BE2C (cell line): ENCODE data around the gene IQCH.
A peak's percentile ranks its signal among the peaks of the same experiment; 100 is the strongest.

Experiments
- DNase-seq: peaks from one replicate; pipeline ENCODE4 v3.0.0-alpha.2; 2020
- H3K27me3 ChIP-seq: fragments of 250-450 bp; sonication (Bioruptor Pico); 2 replicates; pipeline ENCODE4 v1.5.1; 2020; ENCODE audit warnings: mild to moderate bottlenecking
- H3K36me3 ChIP-seq: fragments of 250-450 bp; sonication (Bioruptor Pico); 2 replicates; pipeline ENCODE4 v1.5.1; 2020; ENCODE audit warnings: mild to moderate bottlenecking
- H3K4me1 ChIP-seq: fragments of 250-450 bp; sonication (Bioruptor Pico); 2 replicates; pipeline ENCODE4 v1.5.1; 2020
- H3K4me3 ChIP-seq: 2 replicates; pipeline ENCODE4 v1.5.1; 2011; ENCODE audit warnings: low read depth, low read length
- H3K9me3 ChIP-seq: fragments of 250-450 bp; sonication (Bioruptor Pico); 2 replicates; pipeline ENCODE4 v1.5.1; 2020
- TF ChIP-seq, protein P1 (sequence below): IDR thresholded peaks from 2 replicates; pipeline ENCODE4 v1.5.1; 2012; ENCODE audit warnings: mild to moderate bottlenecking, low read depth, low read length

The IQCH gene

GRCh38 chr15:67542420-67543347, 288.1 kb downstream of the IQCH start, which contains the start of gene MAP2K5:
Gene MAP2K5 (plus strand): TSS chr15:67542703. CDS start chr15:67543336, 633 bp downstream.
- Histone ChIP-seq H3K4me1 (no peaks in the 10 kb centered on the region), H3K4me3 (peak within 1 kb of the TSS; percentile 99), H3K9me3 (no peaks in the 10 kb centered on the region), H3K27me3 (no peaks in the 10 kb centered on the region), H3K36me3 (no peaks in the 10 kb centered on the region; the same call in 1 of the 2 replicates)
- TF ChIP-seq, protein P1, sequence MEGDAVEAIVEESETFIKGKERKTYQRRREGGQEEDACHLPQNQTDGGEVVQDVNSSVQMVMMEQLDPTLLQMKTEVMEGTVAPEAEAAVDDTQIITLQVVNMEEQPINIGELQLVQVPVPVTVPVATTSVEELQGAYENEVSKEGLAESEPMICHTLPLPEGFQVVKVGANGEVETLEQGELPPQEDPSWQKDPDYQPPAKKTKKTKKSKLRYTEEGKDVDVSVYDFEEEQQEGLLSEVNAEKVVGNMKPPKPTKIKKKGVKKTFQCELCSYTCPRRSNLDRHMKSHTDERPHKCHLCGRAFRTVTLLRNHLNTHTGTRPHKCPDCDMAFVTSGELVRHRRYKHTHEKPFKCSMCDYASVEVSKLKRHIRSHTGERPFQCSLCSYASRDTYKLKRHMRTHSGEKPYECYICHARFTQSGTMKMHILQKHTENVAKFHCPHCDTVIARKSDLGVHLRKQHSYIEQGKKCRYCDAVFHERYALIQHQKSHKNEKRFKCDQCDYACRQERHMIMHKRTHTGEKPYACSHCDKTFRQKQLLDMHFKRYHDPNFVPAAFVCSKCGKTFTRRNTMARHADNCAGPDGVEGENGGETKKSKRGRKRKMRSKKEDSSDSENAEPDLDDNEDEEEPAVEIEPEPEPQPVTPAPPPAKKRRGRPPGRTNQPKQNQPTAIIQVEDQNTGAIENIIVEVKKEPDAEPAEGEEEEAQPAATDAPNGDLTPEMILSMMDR = no peak
- DNase-seq = peak; percentile 87

GRCh38 chr15:67543348-67543718, 288.7 kb downstream of the IQCH start:
- TF ChIP-seq, protein P1 = no peak
- Histone ChIP-seq H3K4me1 (no peaks in the 10 kb centered on the region), H3K27me3 (no peaks in the 10 kb centered on the region), H3K9me3 (no peaks in the 10 kb centered on the region), H3K4me3 (peak overlapping the region; percentile 99), H3K36me3 (no peaks in the 10 kb centered on the region; the same call in 1 of the 2 replicates)
- DNase-seq = no peak

GRCh38 chr15:67544475-67544874, 289.9 kb downstream of the IQCH start:
- H3K9me3 ChIP-seq = no peaks in the 10 kb centered on the region
- no peaks in the 10 kb centered on the region for H3K27me3 ChIP-seq
- DNase-seq = no peak
- H3K4me1 ChIP-seq = no peaks in the 10 kb centered on the region
- no peaks in the 10 kb centered on the region; the same call in 1 of the 2 replicates for H3K36me3 ChIP-seq
- H3K4me3 ChIP-seq = no peak overlapping the region
- TF ChIP-seq, protein P1 = no peak

GRCh38 chr15:67545864-67546263, 291.3 kb downstream of the IQCH start:
- peaks cover under 1% of the 10 kb centered on the region for H3K36me3 ChIP-seq
- TF ChIP-seq, protein P1 = no peak
- H3K4me1 ChIP-seq = no peaks in the 10 kb centered on the region
- DNase-seq = no peak
- no peak overlapping the region for H3K4me3 ChIP-seq
- H3K27me3 ChIP-seq = no peaks in the 10 kb centered on the region
- H3K9me3 ChIP-seq = no peaks in the 10 kb centered on the region

DNA sequence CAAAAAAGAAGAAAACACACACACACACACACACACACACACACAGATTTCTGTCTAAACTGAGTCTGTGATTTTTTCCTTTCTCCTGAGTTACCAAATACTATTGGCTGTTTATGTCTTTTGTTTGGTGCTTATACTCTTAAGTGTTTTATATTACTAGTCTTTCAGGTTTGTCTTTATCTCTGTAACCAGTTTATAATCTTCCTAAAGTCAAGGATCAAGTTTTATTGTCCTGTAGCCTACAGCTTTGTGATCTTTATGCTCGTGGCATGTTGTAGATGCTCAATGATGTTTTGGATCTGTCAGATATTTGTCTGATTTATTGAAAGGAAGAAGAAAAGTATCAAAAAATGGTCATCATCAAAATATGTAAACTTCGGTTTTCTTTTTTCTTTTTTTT, 292.5 kb downstream of the IQCH start:
- no peak for DNase-seq
- no peak overlapping the region for H3K4me3 ChIP-seq
- H3K27me3 ChIP-seq = no peaks in the 10 kb centered on the region
- TF ChIP-seq, protein P1 = no peak
- no peaks in the 10 kb centered on the region for H3K9me3 ChIP-seq
- no peaks in the 10 kb centered on the region for H3K4me1 ChIP-seq
- H3K36me3 ChIP-seq = peaks cover 8% of the 10 kb centered on the region

- Histone ChIP-seq H3K36me3 (peaks cover 8% of the 10 kb centered on the region), H3K4me3 (no peak overlapping the region), H3K9me3 (no peaks in the 10 kb centered on the region), H3K27me3 (no peaks in the 10 kb centered on the region), H3K4me1 (no peaks in the 10 kb centered on the region)
- TF ChIP-seq, protein P1 = no peak
- no peak for DNase-seq
Observed at GRCh38 chr15:67547836-67548235, 293.2 kb downstream of the IQCH start.
